Keratinocyte (primary cell): Measurements from ENCODE around the gene TMEM59L.

ENCODE experiments used
- EZH2 ChIP-seq: IDR thresholded peaks from one replicate; pipeline ENCODE4 v1.6.1; 2012; ENCODE audit warnings: inconsistent platforms, mild to moderate bottlenecking, low read length, moderate library complexity
- TF ChIP-seq, protein P1 (sequence below), 3 experiments: IDR thresholded peaks in 1 of 3; conservative IDR thresholded peaks in 1 of 3; optimal IDR thresholded peaks in 1 of 3; 2 replicates in 2 of 3; 3 replicates in 1 of 3; pipeline versions ENCODE3 to v1.5.1; 2011; ENCODE audit warnings: low read length in 3 of 3, mild to moderate bottlenecking in 3 of 3, moderate library complexity in 2 of 3, control low read depth in 1 of 3, inconsistent platforms in 1 of 3; ENCODE audit not compliant: insufficient read depth in 2 of 3; ENCODE audit errors: extremely low read depth in 1 of 3

DNA sequence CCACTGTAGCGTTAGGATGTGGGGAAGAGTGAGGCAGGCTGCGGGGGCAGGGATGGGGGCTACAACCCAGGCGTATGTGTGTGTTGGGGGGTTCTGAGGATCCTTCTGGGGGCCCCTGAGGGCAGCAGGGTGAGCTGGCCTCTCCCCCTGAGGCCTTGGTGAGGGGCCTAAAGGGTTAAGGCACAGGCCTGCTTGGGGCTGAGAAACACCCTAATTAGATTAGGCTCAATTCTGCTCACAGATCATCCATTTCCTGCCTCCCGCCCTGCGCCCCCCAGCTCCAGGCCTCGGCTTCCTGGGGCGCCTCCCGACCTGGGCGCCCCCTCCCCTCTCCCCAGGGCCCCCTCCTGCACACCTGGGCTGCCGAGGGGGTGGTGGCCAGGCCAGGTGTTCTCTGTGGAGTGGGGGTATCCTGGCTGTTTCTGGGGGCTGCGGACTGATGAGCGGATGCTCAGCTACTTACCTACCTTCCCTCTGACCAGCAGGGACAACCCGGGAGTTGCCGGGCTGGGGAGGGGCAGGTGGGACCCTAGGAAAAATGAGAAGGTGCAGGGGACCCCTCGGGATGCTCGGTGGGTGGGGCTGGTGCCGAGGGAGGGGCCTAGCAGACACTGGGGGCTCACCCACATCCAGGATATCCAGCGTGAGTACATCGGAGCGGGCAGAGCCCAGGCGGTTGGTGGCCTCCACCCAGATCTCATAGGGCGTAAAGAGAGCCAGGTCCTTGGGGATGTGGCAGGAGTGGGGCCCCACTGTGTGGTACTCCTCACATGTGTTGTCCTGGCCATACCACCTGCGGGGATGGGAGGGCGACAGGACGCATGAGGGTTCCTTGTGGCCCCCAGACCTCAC is 14.6 kb upstream of the TMEM59L start:
- TF ChIP-seq, protein P1, sequence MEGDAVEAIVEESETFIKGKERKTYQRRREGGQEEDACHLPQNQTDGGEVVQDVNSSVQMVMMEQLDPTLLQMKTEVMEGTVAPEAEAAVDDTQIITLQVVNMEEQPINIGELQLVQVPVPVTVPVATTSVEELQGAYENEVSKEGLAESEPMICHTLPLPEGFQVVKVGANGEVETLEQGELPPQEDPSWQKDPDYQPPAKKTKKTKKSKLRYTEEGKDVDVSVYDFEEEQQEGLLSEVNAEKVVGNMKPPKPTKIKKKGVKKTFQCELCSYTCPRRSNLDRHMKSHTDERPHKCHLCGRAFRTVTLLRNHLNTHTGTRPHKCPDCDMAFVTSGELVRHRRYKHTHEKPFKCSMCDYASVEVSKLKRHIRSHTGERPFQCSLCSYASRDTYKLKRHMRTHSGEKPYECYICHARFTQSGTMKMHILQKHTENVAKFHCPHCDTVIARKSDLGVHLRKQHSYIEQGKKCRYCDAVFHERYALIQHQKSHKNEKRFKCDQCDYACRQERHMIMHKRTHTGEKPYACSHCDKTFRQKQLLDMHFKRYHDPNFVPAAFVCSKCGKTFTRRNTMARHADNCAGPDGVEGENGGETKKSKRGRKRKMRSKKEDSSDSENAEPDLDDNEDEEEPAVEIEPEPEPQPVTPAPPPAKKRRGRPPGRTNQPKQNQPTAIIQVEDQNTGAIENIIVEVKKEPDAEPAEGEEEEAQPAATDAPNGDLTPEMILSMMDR (optimal IDR thresholded peaks at IDR 0.05 in 1 of 3, IDR thresholded peaks at IDR 0.05 in 1 of 3, conservative IDR thresholded peaks at IDR 0.05 in 1 of 3; ENCODE audit: extremely low read depth in 1 of 3, insufficient read depth in 2 of 3, low read length in 3 of 3): no peak
- no peak for TF ChIP-seq EZH2
